HepG2 (cell line): ENCODE measurements around the gene TRIM31. TPM values are rescaled to one million over a fixed set of nuclear protein-coding genes. Genes with fewer than 3 reads are reported as not detected.
A peak's percentile ranks its signal among the peaks of the same experiment; 100 is the strongest.

ENCODE experiments used
- ARNTL ChIP-seq: sonication (generic); formaldehyde crosslinking; IDR thresholded peaks from 2 replicates; pipeline ENCODE4 v1.4.0; 2020; ENCODE audit warnings: mild to moderate bottlenecking, missing genetic modification reagents
- FOSL1 ChIP-seq: sonication (generic); formaldehyde crosslinking; IDR thresholded peaks from 2 replicates; pipeline ENCODE4 v1.9.0; 2021; ENCODE audit warnings: missing genetic modification reagents, borderline replicate concordance
- HDAC2 ChIP-seq: sonication (generic); formaldehyde crosslinking; IDR thresholded peaks from 2 replicates; pipeline ENCODE4 v1.4.0; 2020; ENCODE audit warnings: missing genetic modification reagents
- ISL2 ChIP-seq: sonication (generic); formaldehyde crosslinking; IDR thresholded peaks from 2 replicates; pipeline ENCODE4 v1.5.0; 2020; ENCODE audit warnings: missing genetic modification reagents
- KLF11 ChIP-seq: IDR thresholded peaks from 2 replicates; pipeline ENCODE4 v1.6.1; 2016; ENCODE audit warnings: missing compliant biosample characterization
- NFIB ChIP-seq: sonication (generic); formaldehyde crosslinking; IDR thresholded peaks from 2 replicates; pipeline ENCODE4 v1.9.0; 2021; ENCODE audit warnings: missing genetic modification reagents, mild to moderate bottlenecking, borderline replicate concordance
- NR3C1 ChIP-seq: sonication (generic); formaldehyde crosslinking; IDR thresholded peaks from 2 replicates; pipeline ENCODE4 v1.4.0; 2020; ENCODE audit warnings: missing genetic modification reagents
- RAD21 ChIP-seq: fragments of 450-650 bp; formaldehyde crosslinking; IDR thresholded peaks from 2 replicates; pipeline ENCODE4 v1.5.0; 2020; ENCODE audit warnings: mild to moderate bottlenecking
- RFXANK ChIP-seq: IDR thresholded peaks from 2 replicates; pipeline ENCODE4 v1.6.1; 2016
- SIN3A ChIP-seq: IDR thresholded peaks from 2 replicates; pipeline ENCODE4 v1.6.1; 2011; ENCODE audit warnings: low read depth, mild to moderate bottlenecking, control low read depth, low read length, borderline replicate concordance
- SIX4 ChIP-seq: sonication (generic); formaldehyde crosslinking; IDR thresholded peaks from 2 replicates; pipeline ENCODE4 v1.4.0; 2020; ENCODE audit warnings: missing genetic modification reagents
- TBL1XR1 ChIP-seq: fragments of 150-350 bp; IDR thresholded peaks from 2 replicates; pipeline ENCODE4 v1.6.1; 2014; ENCODE audit warnings: borderline replicate concordance, low read length; ENCODE audit not compliant: partially characterized antibody
- THAP8 ChIP-seq: sonication (generic); formaldehyde crosslinking; IDR thresholded peaks from 2 replicates; pipeline ENCODE4 v1.5.1; 2020; ENCODE audit warnings: missing genetic modification reagents, mild to moderate bottlenecking, borderline replicate concordance
- ZBTB4 ChIP-seq: sonication (generic); formaldehyde crosslinking; IDR thresholded peaks from 2 replicates; pipeline ENCODE4 v1.4.0; 2020; ENCODE audit warnings: missing genetic modification reagents, mild to moderate bottlenecking, borderline replicate concordance
- ZBTB7B ChIP-seq: sonication (generic); formaldehyde crosslinking; IDR thresholded peaks from 2 replicates; pipeline ENCODE4 v1.4.0; 2020; ENCODE audit warnings: missing genetic modification reagents
- ZC3H13 ChIP-seq: sonication (generic); formaldehyde crosslinking; IDR thresholded peaks from 2 replicates; pipeline ENCODE4 v1.8.1; 2023; ENCODE audit warnings: mild to moderate bottlenecking, missing genetic modification reagents, moderate library complexity
- ZNF251 ChIP-seq: sonication (generic); formaldehyde crosslinking; IDR thresholded peaks from 2 replicates; pipeline ENCODE4 v1.9.0; 2021; ENCODE audit warnings: mild to moderate bottlenecking, missing genetic modification reagents
- ZNF317 ChIP-seq: sonication (generic); formaldehyde crosslinking; IDR thresholded peaks from 2 replicates; pipeline ENCODE4 v1.5.0; 2020; ENCODE audit warnings: mild to moderate bottlenecking, missing genetic modification reagents
- ZNF501 ChIP-seq: sonication (generic); formaldehyde crosslinking; IDR thresholded peaks from 2 replicates; pipeline ENCODE4 v1.5.1; 2020; ENCODE audit warnings: mild to moderate bottlenecking, moderate library complexity, missing genetic modification reagents
- ZNF800 ChIP-seq: sonication (generic); formaldehyde crosslinking; IDR thresholded peaks from 2 replicates; pipeline ENCODE4 v1.4.0; 2020; ENCODE audit warnings: missing genetic modification reagents
- polyA plus RNA-seq, 8 experiments: library from polyadenylated mRNA; depleted of rRNA in 3 of 8; stranded (reverse) in 7 of 8; unstranded in 1 of 8; fragments of >200 nt; fragmentation: Illumina TruSeq in 4 of 8; extraction: Trizol in 4 of 8; gene quantifications; 2 replicates each; pipeline versions ENCODE4 v1.2.1 to v1.2.3, GENCODE V29; 2011 to 2016; ENCODE audit warnings: low read depth in 4 of 8, missing spikeins in 1 of 8, mixed read lengths in 1 of 8; ENCODE audit not compliant: insufficient read depth in 1 of 8
- total RNA-seq, 5 experiments: library from RNA; depleted of rRNA; stranded (reverse); fragments of >200 nt; fragmentation: Illumina TruSeq; extraction: Trizol; gene quantifications; 2 replicates each; pipeline ENCODE4 v1.2.3, GENCODE V29; 2016; ENCODE audit warnings: low read depth in 1 of 5

Gene TRIM31
- total and polyA plus RNA-seq, 2 of the 13 experiments (the other 11 are each of a cell fraction or from before 2014, with no cell fraction given) = 0.13 to 0.51 TPM

- TF ChIP-seq ZNF317 = 0 out of 2 replicates have a peak, but pooled peaks have one; percentile 32
- TF ChIP-seq NFIB (CRISPR knock-in tag) = no peak
- peak; percentile 91 for TF ChIP-seq ZC3H13
- no peak for TF ChIP-seq ZNF251 (CRISPR knock-in tag)
- peak; percentile 41; the same call in 1 of the 2 replicates for TF ChIP-seq ZNF501 (CRISPR knock-in tag)
- no peak for TF ChIP-seq FOSL1 (CRISPR knock-in tag)
- no peak for TF ChIP-seq NR3C1 (CRISPR knock-in tag)
- TF ChIP-seq ARNTL (CRISPR knock-in tag) = 0 out of 2 replicates have a peak, but pooled peaks have one; percentile 53
- TF ChIP-seq KLF11 (CRISPR knock-in tag) = peak; percentile 75; the same call in 1 of the 2 replicates
- TF ChIP-seq ZNF800 (CRISPR knock-in tag) = peak; percentile 72
- peak; percentile 96 for TF ChIP-seq RAD21 (CRISPR knock-in tag)
- TF ChIP-seq THAP8 (CRISPR knock-in tag) = no peak
- TF ChIP-seq SIX4 = no peak
- 0 out of 2 replicates have a peak, but pooled peaks have one; percentile 47 for TF ChIP-seq RFXANK
- peak; percentile 48; the same call in 1 of the 2 replicates for TF ChIP-seq ZBTB7B (CRISPR knock-in tag)
- TF ChIP-seq ZBTB4 (CRISPR knock-in tag) = peak; percentile 65; the same call in 1 of the 2 replicates
- TF ChIP-seq TBL1XR1 = peak; percentile 25
- peak; percentile 66; the same call in 1 of the 2 replicates for TF ChIP-seq HDAC2 (CRISPR knock-in tag)
- TF ChIP-seq SIN3A = peak; percentile 47; the same call in 1 of the 2 replicates
- 0 out of 2 replicates have a peak, but pooled peaks have one; percentile 25 for TF ChIP-seq ISL2 (CRISPR knock-in tag)
Measured at GRCh38 chr6:30102970-30103871, 9.7 kb downstream of the TRIM31 start (continued).
